Measurements from ENCODE around the gene SIN3B. TPM values are rescaled to one million over a fixed set of nuclear protein-coding genes. Genes with fewer than 3 reads are reported as not detected.

Gene SIN3B
- total and polyA plus RNA-seq, 2 donors from 2014 or later = 12.2 to 62.0 TPM

DNA sequence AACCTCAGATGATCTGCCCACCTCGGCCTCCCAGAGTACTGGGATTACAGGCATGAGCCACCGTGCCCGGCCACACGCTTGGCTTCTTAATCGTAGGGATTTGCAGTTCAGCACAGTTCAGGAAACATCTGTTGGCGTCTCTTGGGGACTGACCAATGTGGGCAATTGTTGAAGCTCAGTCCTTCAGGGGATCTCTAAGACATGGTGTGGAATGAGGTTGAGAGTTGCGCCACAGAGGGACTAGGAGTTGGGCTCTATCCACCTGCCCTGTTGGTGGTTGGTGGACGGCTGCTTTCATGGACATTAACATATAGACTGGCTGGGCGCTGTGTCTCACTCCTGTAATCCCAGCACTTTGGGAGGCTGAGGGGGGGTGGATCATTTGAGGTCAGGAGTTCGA is 37.3 kb upstream of the SIN3B start:
- TF ChIP-seq, protein P1, sequence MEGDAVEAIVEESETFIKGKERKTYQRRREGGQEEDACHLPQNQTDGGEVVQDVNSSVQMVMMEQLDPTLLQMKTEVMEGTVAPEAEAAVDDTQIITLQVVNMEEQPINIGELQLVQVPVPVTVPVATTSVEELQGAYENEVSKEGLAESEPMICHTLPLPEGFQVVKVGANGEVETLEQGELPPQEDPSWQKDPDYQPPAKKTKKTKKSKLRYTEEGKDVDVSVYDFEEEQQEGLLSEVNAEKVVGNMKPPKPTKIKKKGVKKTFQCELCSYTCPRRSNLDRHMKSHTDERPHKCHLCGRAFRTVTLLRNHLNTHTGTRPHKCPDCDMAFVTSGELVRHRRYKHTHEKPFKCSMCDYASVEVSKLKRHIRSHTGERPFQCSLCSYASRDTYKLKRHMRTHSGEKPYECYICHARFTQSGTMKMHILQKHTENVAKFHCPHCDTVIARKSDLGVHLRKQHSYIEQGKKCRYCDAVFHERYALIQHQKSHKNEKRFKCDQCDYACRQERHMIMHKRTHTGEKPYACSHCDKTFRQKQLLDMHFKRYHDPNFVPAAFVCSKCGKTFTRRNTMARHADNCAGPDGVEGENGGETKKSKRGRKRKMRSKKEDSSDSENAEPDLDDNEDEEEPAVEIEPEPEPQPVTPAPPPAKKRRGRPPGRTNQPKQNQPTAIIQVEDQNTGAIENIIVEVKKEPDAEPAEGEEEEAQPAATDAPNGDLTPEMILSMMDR (IDR thresholded peaks at IDR 0.05; ENCODE audit: borderline replicate concordance, extremely low read depth, insufficient read depth) = no peak
- Histone ChIP-seq H3K9me3 (ENCODE audit: control insufficient read depth in 2 of 3, insufficient read depth in 1 of 3, low read length in 3 of 3) (peaks cover 2 to 17% (median 6%) of the 10 kb centered on the region in 3 donors), H3K27me3 (ENCODE audit: control insufficient read depth, insufficient read depth, low read length) (no peaks in the 10 kb centered on the region), H3K4me1 (ENCODE audit: control insufficient read depth in 2 of 3, insufficient read depth in 2 of 3, low read depth in 1 of 3, low read length in 3 of 3) (no peaks in the 10 kb centered on the region), H3K27ac (ENCODE audit: low read depth in 2 of 2, low read length in 2 of 2) (no peak overlapping the region), H3K9ac (ENCODE audit: low read length in 3 of 3) (no peak overlapping the region), H3K36me3 (ENCODE audit: control insufficient read depth in 2 of 3, insufficient read depth in 3 of 3, low read length in 3 of 3) (no peaks in the 10 kb centered on the region), H3K4me3 (ENCODE audit: low read length in 3 of 3) (no peak overlapping the region)
- intact Hi-C loops (cut with DNase I) = no loop called here
- DNase-seq (no peak), FAIRE-seq (no peak)

DNA sequence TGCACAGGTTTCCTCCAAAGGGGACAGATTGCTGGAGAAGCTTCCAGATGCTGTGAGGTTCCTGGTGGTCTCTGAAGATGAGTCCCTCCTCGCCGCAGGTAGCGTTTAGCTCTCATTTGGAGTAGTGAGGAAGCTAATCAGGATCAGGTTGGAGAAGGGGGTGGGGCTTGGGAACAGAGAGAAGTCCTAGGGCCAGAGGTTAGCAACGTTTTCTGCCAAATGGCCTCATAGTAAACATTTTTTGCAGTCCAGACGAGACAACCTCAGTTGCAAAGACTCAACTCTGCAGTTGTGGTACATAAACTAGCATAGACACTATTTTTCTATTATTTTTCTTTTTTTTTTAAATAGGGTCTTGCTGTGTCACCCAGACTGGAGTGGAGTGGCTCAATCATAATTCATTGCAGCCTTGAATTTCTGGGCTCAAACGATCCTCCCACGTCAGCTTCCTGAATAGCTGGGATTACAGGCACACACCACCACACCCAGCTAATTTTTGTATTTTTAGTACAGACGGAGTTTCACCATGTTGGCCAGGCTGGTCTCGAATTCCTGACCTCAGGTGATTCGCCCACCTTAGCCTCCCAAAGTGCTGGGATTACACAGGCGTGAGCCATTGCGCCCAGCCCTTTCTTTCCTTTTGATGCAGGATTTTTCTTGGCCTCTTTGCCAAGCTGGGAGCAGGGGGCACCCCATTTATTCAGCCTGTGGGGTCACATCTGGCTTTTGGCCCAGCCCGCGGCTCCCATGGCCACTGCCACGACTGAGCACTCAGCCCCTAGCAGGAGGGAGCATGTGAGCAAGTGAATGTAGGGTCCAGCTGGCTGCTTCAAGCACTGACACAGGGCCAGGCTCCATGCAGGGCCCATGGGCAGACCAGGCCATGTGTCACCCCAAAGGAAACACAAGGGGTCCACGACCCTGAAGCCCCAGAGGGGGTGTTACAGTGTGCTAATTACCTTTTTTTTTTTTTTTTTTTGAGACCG is 34.4 kb upstream of the SIN3B start:
- Histone ChIP-seq H3K27ac (ENCODE audit: low read depth in 2 of 2, low read length in 2 of 2) (no peak overlapping the region), H3K36me3 (ENCODE audit: control insufficient read depth in 2 of 3, insufficient read depth in 3 of 3, low read length in 3 of 3) (no peaks in the 10 kb centered on the region), H3K4me1 (ENCODE audit: control insufficient read depth in 2 of 3, insufficient read depth in 2 of 3, low read depth in 1 of 3, low read length in 3 of 3) (no peaks in the 10 kb centered on the region), H3K27me3 (ENCODE audit: control insufficient read depth, insufficient read depth, low read length) (no peaks in the 10 kb centered on the region), H3K4me3 (ENCODE audit: low read length in 3 of 3) (no peak overlapping the region), H3K9ac (ENCODE audit: low read length in 3 of 3) (no peak overlapping the region), H3K9me3 (ENCODE audit: control insufficient read depth in 2 of 3, insufficient read depth in 1 of 3, low read length in 3 of 3) (peaks cover 0 to 7% (median 0%) of the 10 kb centered on the region in 3 donors)
- FAIRE-seq = no peak
- DNase-seq = no peak
- intact Hi-C loops (cut with DNase I) = no loop called here
- TF ChIP-seq, protein P1 (IDR thresholded peaks at IDR 0.05; ENCODE audit: borderline replicate concordance, extremely low read depth, insufficient read depth) = no peak

- no peak for DNase-seq
- Histone ChIP-seq H3K9me3 (ENCODE audit: control insufficient read depth in 2 of 3, insufficient read depth in 1 of 3, low read length in 3 of 3) (peaks cover 0 to 7% (median 0%) of the 10 kb centered on the region in 3 donors), H3K9ac (ENCODE audit: low read length in 3 of 3) (no peak overlapping the region), H3K27me3 (ENCODE audit: control insufficient read depth, insufficient read depth, low read length) (no peaks in the 10 kb centered on the region), H3K36me3 (ENCODE audit: control insufficient read depth in 2 of 3, insufficient read depth in 3 of 3, low read length in 3 of 3) (no peaks in the 10 kb centered on the region), H3K4me3 (ENCODE audit: low read length in 3 of 3) (no peak overlapping the region), H3K4me1 (ENCODE audit: control insufficient read depth in 2 of 3, insufficient read depth in 2 of 3, low read depth in 1 of 3, low read length in 3 of 3) (no peaks in the 10 kb centered on the region), H3K27ac (ENCODE audit: low read depth in 2 of 2, low read length in 2 of 2) (no peak overlapping the region)
- intact Hi-C loops (cut with DNase I) = no loop called here
- no peak for FAIRE-seq
- TF ChIP-seq, protein P1 (IDR thresholded peaks at IDR 0.05; ENCODE audit: borderline replicate concordance, extremely low read depth, insufficient read depth) = no peak
These were observed 33.5 kb upstream of the SIN3B start for GRCh38 chr19:16795731-16796130.
